ENCODE results near the gene CCDC197.

The CCDC197 gene

GRCh38 chr14:94045101-94045500 is 48.0 kb downstream of the CCDC197 start:
- no peak for DNase-seq

- DNase-seq: peak in 1 of 2 donors; percentile 11
Observed at GRCh38 chr14:94045563-94046345, 48.7 kb downstream of the CCDC197 start.

GRCh38 chr14:94046696-94047250 is 49.7 kb downstream of the CCDC197 start:
- peak in 1 of 2 donors; percentile 9 for DNase-seq

- peak in 1 of 2 donors; percentile 7 for DNase-seq
Observed at GRCh38 chr14:94047581-94047980, 50.5 kb downstream of the CCDC197 start.

GRCh38 chr14:94048691-94049624 is 51.9 kb downstream of the CCDC197 start:
- DNase-seq: no peak

GRCh38 chr14:94049625-94050023 is 52.5 kb downstream of the CCDC197 start:
- no peak for DNase-seq

GRCh38 chr14:94050231-94050880 is 53.3 kb downstream of the CCDC197 start:
- DNase-seq: peak in 1 of 2 donors; percentile 8

GRCh38 chr14:94051115-94051514 is 54.0 kb downstream of the CCDC197 start:
- peak in 1 of 2 donors; percentile 10 for DNase-seq

- no peak for DNase-seq
Observed at GRCh38 chr14:94051779-94052178, 54.7 kb downstream of the CCDC197 start.

GRCh38 chr14:94052199-94052598 is 55.1 kb downstream of the CCDC197 start:
- DNase-seq: no peak

- DNase-seq: no peak
Observed at GRCh38 chr14:94052662-94053061, 55.6 kb downstream of the CCDC197 start.

- no peak for DNase-seq
Observed at GRCh38 chr14:94054401-94054800, 57.3 kb downstream of the CCDC197 start.

- DNase-seq: no peak
Observed at GRCh38 chr14:94054936-94055335, 57.8 kb downstream of the CCDC197 start.

- peak in 1 of 2 donors; percentile 46 for DNase-seq
Observed at GRCh38 chr14:94056579-94057308, 59.6 kb downstream of the CCDC197 start.

- no peak for DNase-seq
Observed at GRCh38 chr14:94058128-94058673, 61.1 kb downstream of the CCDC197 start.

Data from CD4-positive, alpha-beta T cell treated with Interleukin-4 for 1 hour (primary cell).